WERI-Rb-1 (cell line): ENCODE data around the gene GRHL3.

Experiments used
- DNase-seq: peaks from one replicate; pipeline ENCODE4 v3.0.0-alpha.2; 2020
- H3K27ac ChIP-seq: fragments of 250-450 bp; sonication (Bioruptor Pico); 2 replicates; pipeline ENCODE4 v1.5.1; 2020; ENCODE audit warnings: mild to moderate bottlenecking, moderate library complexity
- H3K27me3 ChIP-seq: fragments of 250-450 bp; sonication (Bioruptor Pico); 2 replicates; pipeline ENCODE4 v1.5.1; 2021; ENCODE audit warnings: mild to moderate bottlenecking, low read depth, moderate library complexity; ENCODE audit not compliant: insufficient read depth, severe bottlenecking
- H3K36me3 ChIP-seq: fragments of 250-450 bp; sonication (Bioruptor Pico); 2 replicates; pipeline ENCODE4 v1.5.1; 2020; ENCODE audit warnings: mild to moderate bottlenecking, moderate library complexity
- H3K4me3 ChIP-seq: 2 replicates; pipeline ENCODE4 v1.5.1; 2011; ENCODE audit warnings: low read depth, mild to moderate bottlenecking, control low read depth, low read length
- H3K9me3 ChIP-seq: fragments of 250-450 bp; sonication (Bioruptor Pico); 2 replicates; pipeline ENCODE4 v1.5.1; 2021; ENCODE audit warnings: mild to moderate bottlenecking, moderate library complexity; ENCODE audit not compliant: severe bottlenecking
- TF ChIP-seq, protein P1 (sequence below): IDR thresholded peaks from 2 replicates; pipeline ENCODE4 v1.5.1; 2011; ENCODE audit warnings: low read depth, mild to moderate bottlenecking, control low read depth, inconsistent platforms, low read length

Gene GRHL3

DNA sequence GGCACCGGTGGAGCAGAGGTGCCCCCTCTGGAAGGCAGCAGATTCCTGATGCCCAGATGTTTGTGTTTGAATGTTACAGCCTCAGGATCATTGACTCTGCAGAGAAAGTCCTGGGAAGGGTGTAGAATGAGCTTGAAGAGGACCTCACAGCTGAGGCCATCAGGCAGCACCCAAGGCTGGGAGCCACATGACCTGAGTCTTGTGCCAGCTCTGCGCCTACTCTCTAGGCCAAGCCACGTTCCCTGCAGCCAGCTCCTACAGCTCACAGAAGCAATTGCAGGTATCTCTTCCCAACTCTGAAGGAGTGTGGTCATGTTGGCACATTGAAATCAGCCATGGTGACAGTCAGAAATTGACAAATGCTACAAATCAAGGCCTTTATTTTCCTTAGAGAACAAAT, 36.3 kb downstream of the GRHL3 start:
- TF ChIP-seq, protein P1, sequence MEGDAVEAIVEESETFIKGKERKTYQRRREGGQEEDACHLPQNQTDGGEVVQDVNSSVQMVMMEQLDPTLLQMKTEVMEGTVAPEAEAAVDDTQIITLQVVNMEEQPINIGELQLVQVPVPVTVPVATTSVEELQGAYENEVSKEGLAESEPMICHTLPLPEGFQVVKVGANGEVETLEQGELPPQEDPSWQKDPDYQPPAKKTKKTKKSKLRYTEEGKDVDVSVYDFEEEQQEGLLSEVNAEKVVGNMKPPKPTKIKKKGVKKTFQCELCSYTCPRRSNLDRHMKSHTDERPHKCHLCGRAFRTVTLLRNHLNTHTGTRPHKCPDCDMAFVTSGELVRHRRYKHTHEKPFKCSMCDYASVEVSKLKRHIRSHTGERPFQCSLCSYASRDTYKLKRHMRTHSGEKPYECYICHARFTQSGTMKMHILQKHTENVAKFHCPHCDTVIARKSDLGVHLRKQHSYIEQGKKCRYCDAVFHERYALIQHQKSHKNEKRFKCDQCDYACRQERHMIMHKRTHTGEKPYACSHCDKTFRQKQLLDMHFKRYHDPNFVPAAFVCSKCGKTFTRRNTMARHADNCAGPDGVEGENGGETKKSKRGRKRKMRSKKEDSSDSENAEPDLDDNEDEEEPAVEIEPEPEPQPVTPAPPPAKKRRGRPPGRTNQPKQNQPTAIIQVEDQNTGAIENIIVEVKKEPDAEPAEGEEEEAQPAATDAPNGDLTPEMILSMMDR, result no peak
- Histone ChIP-seq H3K27me3 (no peaks in the 10 kb centered on the region), H3K4me3 (no peak overlapping the region), H3K27ac (no peak overlapping the region), H3K36me3 (peaks cover 4% of the 10 kb centered on the region), H3K9me3 (no peaks in the 10 kb centered on the region)
- no peak for DNase-seq

DNA sequence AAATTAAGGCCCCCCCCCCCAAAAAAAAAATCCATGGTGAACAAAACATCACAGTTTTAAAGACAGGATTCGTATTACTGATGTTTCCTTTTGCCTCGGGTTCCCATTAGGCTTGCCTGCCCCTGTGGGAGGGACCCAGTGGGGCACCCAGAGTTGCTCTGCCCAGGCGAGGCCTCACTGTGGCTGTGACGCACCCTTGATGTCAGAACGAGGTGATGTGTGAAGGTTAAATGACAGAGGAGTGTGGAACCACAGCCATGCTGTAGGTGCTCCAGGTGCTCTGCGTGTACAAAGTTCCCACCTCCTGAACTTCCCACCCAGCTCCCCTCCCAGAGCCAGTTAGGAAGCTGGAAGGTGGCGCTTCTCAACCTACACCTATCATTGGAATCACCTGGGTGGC, 37.9 kb downstream of the GRHL3 start:
- peaks cover 4% of the 10 kb centered on the region for H3K36me3 ChIP-seq
- H3K9me3 ChIP-seq, result no peaks in the 10 kb centered on the region
- no peaks in the 10 kb centered on the region for H3K27me3 ChIP-seq
- no peak overlapping the region for H3K4me3 ChIP-seq
- DNase-seq, result no peak
- no peak overlapping the region for H3K27ac ChIP-seq
- TF ChIP-seq, protein P1, result no peak

DNA sequence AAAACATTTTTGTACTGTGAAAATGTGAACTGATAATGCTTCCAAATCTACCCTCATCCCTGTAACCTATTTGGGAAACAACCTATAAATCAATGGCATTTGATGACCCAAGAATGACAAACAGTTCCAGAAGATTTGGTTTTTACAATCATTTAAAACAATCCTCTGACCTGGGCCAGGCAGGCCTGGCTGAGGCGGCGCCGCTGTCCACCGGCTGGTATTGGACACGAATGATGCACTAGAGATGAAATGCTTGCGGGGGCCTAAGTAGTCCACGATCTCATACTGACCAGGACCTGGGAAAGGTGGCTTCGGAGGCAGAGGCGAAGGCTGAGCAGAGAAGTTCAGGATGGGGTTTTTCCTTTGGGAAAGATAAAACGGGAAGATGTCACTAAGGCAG, 41.5 kb downstream of the GRHL3 start:
- Histone ChIP-seq H3K27ac (no peak overlapping the region), H3K4me3 (no peak overlapping the region), H3K27me3 (no peaks in the 10 kb centered on the region), H3K36me3 (peaks cover 4% of the 10 kb centered on the region), H3K9me3 (no peaks in the 10 kb centered on the region)
- DNase-seq, result no peak
- TF ChIP-seq, protein P1, result no peak

DNA sequence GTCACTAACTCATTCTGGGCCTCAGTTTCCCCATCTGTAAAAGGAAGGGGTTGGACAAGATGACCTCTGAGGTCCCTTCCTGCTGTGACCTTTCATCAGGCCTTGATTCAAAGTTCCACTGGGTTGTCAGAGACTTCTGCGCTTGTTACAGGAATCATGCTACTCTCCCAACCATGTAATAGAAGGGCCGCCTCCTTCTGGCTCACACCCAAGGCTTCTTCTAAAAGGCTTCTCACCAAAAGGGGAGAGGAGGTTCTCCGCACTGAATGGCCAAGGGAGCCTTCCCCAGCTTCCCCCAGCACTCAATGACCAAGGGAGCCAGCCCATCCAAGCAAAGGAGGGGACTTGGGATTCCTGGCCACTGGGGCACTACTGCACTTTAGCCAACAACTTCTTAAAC, 42.7 kb downstream of the GRHL3 start:
- Histone ChIP-seq H3K4me3 (no peak overlapping the region), H3K36me3 (peaks cover 7% of the 10 kb centered on the region), H3K27me3 (no peaks in the 10 kb centered on the region), H3K9me3 (no peaks in the 10 kb centered on the region), H3K27ac (no peak overlapping the region)
- TF ChIP-seq, protein P1, result no peak
- DNase-seq, result no peak

DNA sequence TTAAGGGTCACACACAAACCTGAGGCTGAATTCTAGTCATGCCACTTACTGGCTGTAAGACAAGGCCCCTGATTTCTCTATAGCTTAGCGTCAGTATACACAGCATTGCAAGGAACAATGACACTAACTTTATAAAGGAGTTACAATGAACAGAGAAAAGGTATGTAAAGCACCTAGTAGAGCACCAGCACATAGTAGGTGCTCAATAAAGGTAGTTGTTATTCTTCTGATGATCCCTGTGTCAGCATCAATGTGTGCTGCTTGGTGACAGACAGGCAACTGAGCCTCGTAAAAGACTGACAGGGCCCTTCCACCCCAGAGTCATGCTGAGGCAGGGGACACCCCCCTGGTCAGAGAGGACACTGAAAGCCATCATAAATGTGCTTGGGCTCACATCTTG, 43.2 kb downstream of the GRHL3 start:
- Histone ChIP-seq H3K36me3 (peaks cover 7% of the 10 kb centered on the region), H3K27ac (no peak overlapping the region), H3K9me3 (no peaks in the 10 kb centered on the region), H3K4me3 (no peak overlapping the region), H3K27me3 (no peaks in the 10 kb centered on the region)
- TF ChIP-seq, protein P1, result no peak
- DNase-seq, result no peak

DNA sequence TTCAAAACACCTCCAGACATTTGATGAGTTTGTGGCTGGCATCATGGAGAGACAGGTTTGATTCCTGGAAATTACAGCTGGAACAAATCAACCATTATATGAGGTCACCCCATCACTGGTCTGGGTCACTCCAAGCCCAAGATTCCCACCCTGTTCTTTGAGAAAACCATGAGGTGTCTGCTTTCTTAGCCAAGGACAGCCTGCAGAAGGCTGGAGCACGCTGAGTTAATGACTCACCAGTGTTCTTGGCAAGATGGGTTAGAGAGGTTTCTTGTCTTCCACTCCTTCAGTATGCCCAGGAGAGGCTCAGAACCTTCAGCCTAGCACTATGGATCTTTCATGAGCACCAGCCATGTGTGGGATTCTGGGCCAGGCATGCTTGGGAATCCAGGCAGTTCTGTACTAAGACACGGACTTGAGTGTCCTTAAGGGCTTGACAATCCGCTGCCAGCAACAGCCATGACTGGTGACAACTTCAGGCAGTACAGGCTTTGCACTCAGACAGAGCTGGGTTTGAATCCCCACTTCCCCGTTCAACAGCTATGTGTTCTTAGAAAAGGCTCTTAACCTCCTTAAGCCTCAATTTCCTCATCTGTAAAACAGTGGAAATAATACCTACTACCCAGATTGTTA, 43.9 kb downstream of the GRHL3 start:
- peak overlapping the region; percentile 22; the same call in 1 of the 2 replicates for H3K27ac ChIP-seq
- no peaks in the 10 kb centered on the region for H3K27me3 ChIP-seq
- DNase-seq, result no peak
- H3K9me3 ChIP-seq, result no peaks in the 10 kb centered on the region
- H3K36me3 ChIP-seq, result peaks cover 3% of the 10 kb centered on the region; the same call in 1 of the 2 replicates
- TF ChIP-seq, protein P1, result no peak
- no peak overlapping the region for H3K4me3 ChIP-seq
